ENCODE measurements around the gene RAB5B.

RAB5B gene, protein sequence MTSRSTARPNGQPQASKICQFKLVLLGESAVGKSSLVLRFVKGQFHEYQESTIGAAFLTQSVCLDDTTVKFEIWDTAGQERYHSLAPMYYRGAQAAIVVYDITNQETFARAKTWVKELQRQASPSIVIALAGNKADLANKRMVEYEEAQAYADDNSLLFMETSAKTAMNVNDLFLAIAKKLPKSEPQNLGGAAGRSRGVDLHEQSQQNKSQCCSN

DNA sequence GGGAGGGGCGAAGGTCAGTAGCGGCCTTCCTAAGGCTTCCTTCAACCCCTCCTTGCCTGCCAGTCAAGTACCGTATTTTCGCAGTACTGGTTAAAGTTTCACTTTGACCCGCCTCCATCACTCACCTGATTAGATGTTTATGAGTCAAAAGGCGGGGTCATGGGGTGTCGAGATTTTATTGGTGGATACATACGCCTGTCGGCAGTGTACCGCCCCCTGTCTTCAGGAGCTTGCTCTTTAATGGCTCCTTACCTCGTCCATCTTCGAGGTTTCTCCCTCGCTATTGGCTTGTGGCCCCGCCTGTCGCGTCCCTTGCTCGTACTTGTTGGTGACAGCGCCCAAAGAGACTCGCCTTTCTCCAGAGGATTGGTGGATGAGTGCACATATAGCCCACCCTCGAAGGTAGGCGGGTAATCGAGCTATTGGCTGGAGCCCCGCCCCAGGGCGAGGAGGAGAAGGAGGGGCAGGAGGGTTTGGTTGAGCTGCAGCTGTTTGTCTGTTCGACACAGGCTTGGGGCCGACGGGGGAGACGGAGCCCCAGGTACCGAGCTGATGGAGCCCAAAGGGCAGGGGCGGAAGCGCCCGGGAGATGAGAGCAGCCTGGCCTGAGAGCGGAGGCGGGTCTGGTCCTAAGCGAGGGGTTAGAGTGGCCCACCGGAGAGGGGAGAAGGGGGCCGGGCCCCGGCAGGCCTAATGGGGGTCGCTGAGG is at the start of gene RAB5B:
Gene RAB5B, plus strand, starts transcription at position 480 of the 709 bp plus-strand sequence. CDS start 12,883 bp downstream, outside the sequence.
- DNase-seq (ENCODE audit: low read depth) = peak; percentile 100
- peak within 1 kb of the TSS; percentile 95 for H3K4me3 ChIP-seq (ENCODE audit: low read length)
- TF ChIP-seq CTCF (conservative IDR thresholded peaks at IDR 0.05; ENCODE audit: low read depth, low read length) = peak; percentile 34

DNA sequence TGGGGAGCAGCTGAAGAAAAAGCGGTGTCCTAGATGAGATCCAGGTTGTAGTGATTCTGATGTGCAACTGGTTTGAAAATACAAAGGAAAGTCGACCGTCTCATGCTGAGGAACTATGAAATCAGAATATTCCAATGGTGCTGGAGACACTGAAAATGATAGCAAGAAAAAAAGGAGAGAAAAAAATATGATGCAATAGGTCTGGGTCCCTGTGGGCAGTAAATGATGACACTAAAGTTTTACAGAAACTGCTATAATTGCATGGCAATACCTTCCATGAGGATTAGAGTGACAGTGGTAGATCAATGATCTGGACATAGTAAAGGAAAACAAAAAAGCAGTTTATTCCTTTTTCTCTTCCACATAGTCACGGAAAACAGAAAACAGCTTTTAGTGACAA is 48.5 kb upstream of the RAB5B start:
- H3K4me3 ChIP-seq (ENCODE audit: low read length) = no peak overlapping the region
- TF ChIP-seq CTCF (conservative IDR thresholded peaks at IDR 0.05; ENCODE audit: low read depth, low read length) = no peak
- no peak for DNase-seq (ENCODE audit: low read depth)

GRCh38 chr12:55925870-55926737 is 47.8 kb upstream of the RAB5B start:
- H3K4me3 ChIP-seq (ENCODE audit: low read length) = peak overlapping the region; percentile 99
- TF ChIP-seq CTCF (conservative IDR thresholded peaks at IDR 0.05; ENCODE audit: low read depth, low read length) = no peak
- DNase-seq (ENCODE audit: low read depth) = no peak

- TF ChIP-seq CTCF (conservative IDR thresholded peaks at IDR 0.05; ENCODE audit: low read depth, low read length) = peak; percentile 77
- DNase-seq (ENCODE audit: low read depth) = peak; percentile 70
- H3K4me3 ChIP-seq (ENCODE audit: low read length) = peak overlapping the region; percentile 99
Measured at GRCh38 chr12:55926738-55927587, 46.9 kb upstream of the RAB5B start.

DNA sequence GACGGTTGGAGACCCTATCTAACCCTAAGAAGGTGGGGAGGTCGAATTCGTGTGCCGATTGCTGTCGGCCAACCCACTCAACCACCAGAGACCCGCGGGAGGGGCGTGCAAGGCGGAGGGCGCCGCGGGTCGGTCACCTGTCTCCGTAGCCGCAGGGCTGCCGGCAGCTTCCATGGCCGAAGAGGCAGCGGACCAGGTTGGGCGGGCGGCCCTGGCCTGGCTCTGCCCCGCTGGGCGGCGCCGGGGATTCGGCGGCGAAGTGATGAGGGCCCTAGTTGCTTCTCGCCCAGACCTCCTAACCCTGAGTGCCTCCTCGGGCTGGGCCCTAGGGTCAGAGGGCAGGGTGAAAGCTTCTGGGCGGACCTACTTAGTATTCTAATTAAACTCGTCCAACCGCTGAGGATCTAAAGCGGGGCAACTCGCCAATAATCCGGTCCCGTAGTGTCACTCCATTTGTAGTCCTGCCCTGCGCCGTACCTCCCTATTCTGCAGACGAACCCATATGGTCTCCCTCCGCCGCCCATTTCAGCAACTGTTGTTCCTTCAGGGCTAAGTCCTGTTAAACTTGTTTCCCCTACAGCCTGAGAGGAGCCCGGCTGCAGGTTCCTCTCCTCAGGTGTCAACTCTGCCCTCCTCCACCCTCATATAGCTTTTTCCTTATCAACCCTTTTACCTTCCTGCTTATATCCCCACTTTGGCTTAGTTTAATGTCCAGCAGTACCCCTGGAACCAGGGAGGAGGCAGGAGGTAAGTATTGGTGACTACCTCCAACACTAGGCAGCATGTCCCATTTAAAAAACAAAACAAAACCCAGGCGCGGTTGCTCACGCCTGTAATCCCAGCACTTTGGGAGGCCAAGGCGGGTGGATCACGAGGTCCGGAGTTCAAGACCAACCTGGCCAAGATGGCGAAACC is 46.0 kb upstream of the RAB5B start, which contains the start of gene PYM1:
Gene PYM1, minus strand, starts transcription at position 307 of the 915 bp plus-strand sequence. Its CDS starts 133 bp downstream, at position 174.
- TF ChIP-seq CTCF (conservative IDR thresholded peaks at IDR 0.05; ENCODE audit: low read depth, low read length) = no peak
- H3K4me3 ChIP-seq (ENCODE audit: low read length) = peak within 1 kb of the TSS; percentile 99
- DNase-seq (ENCODE audit: low read depth) = no peak
